Liver (tissue), 9 donors: ENCODE data around the gene S100A4. TPM values are rescaled to one million over a fixed set of nuclear protein-coding genes. Genes with fewer than 3 reads are reported as not detected.

ENCODE experiments used
- DNase-seq: peaks from one replicate; pipeline ENCODE4 v3.0.0-alpha.2; 2017; ENCODE audit warnings: low spot score
- H3K27ac ChIP-seq, 2 donors: one replicate each; pipeline ENCODE4 v1.7.0; 2013; ENCODE audit warnings: inconsistent platforms in 2 of 2, low read length in 2 of 2, control low read depth in 1 of 2, low read depth in 1 of 2, mild to moderate bottlenecking in 1 of 2
- H3K27me3 ChIP-seq, 4 donors: one replicate each; pipeline versions ENCODE4 v1.6.1 to v1.7.0; 2013; ENCODE audit warnings: low read length in 3 of 4, inconsistent platforms in 1 of 4, mild to moderate bottlenecking in 1 of 4, moderate library complexity in 1 of 4; ENCODE audit not compliant: control insufficient read depth in 4 of 4, insufficient read depth in 4 of 4
- H3K36me3 ChIP-seq, 4 donors: one replicate each; pipeline versions ENCODE4 v1.6.1 to v1.7.0; 2013; ENCODE audit warnings: low read length in 3 of 4, mild to moderate bottlenecking in 3 of 4, low read depth in 1 of 4, moderate library complexity in 1 of 4; ENCODE audit not compliant: control insufficient read depth in 4 of 4, insufficient read depth in 3 of 4
- H3K4me1 ChIP-seq, 4 donors: one replicate each; pipeline versions ENCODE4 v1.6.1 to v1.7.0; 2013; ENCODE audit warnings: low read length in 3 of 4, mild to moderate bottlenecking in 3 of 4, moderate library complexity in 1 of 4; ENCODE audit not compliant: control insufficient read depth in 4 of 4, insufficient read depth in 4 of 4
- H3K4me3 ChIP-seq, 3 donors: one replicate each; pipeline versions ENCODE4 v1.6.1 to v1.7.0; 2013; ENCODE audit warnings: low read length in 3 of 3, control low read depth in 1 of 3, low read depth in 1 of 3, mild to moderate bottlenecking in 1 of 3
- H3K9ac ChIP-seq, 2 donors: one replicate each; pipeline ENCODE4 v1.7.0; 2013; ENCODE audit warnings: low read length in 2 of 2, mild to moderate bottlenecking in 2 of 2, moderate library complexity in 2 of 2, control low read depth in 1 of 2, low read depth in 1 of 2
- H3K9me3 ChIP-seq, 4 donors: one replicate each; pipeline versions ENCODE4 v1.6.1 to v1.7.0; 2013; ENCODE audit warnings: low read length in 3 of 4; ENCODE audit not compliant: control insufficient read depth in 4 of 4
- ATF3 ChIP-seq: IDR thresholded peaks from 2 replicates; pipeline ENCODE4 v1.6.1; 2016; ENCODE audit warnings: antibody characterized with exemption
- CTCF ChIP-seq: fragments of 150-350 bp; IDR thresholded peaks from 2 replicates; pipeline ENCODE4 v1.5.1; 2017; ENCODE audit warnings: improper control_type of control experiment, low read depth, low read length; ENCODE audit not compliant: missing input control
- EGR1 ChIP-seq, 2 donors: IDR thresholded peaks; 2 replicates each; pipeline ENCODE4 v1.6.1; 2016 to 2018; ENCODE audit warnings: antibody characterized with exemption in 2 of 2, low read depth in 2 of 2
- FOXA1 ChIP-seq: IDR thresholded peaks from 2 replicates; pipeline ENCODE4 v1.6.1; 2016; ENCODE audit warnings: antibody characterized with exemption
- FOXA2 ChIP-seq: IDR thresholded peaks from 2 replicates; pipeline ENCODE4 v1.6.1; 2016; ENCODE audit warnings: antibody characterized with exemption
- GABPA ChIP-seq, 2 donors: IDR thresholded peaks in 1 of 2; conservative IDR thresholded peaks in 1 of 2; 2 replicates each; pipeline ENCODE4 v1.6.1; 2016; ENCODE audit warnings: antibody characterized with exemption in 2 of 2, mild to moderate bottlenecking in 1 of 2, moderate library complexity in 1 of 2
- HNF4A ChIP-seq, 2 donors: conservative IDR thresholded peaks; 2 replicates each; pipeline ENCODE4 v1.6.1; 2016; ENCODE audit warnings: antibody characterized with exemption in 2 of 2, mild to moderate bottlenecking in 2 of 2
- HNF4G ChIP-seq: IDR thresholded peaks from 2 replicates; pipeline ENCODE4 v1.6.1; 2016; ENCODE audit warnings: antibody characterized with exemption
- JUND ChIP-seq, 2 donors: IDR thresholded peaks; 2 replicates each; pipeline ENCODE4 v1.6.1; 2016; ENCODE audit warnings: antibody characterized with exemption in 2 of 2
- MAX ChIP-seq: IDR thresholded peaks from 2 replicates; pipeline ENCODE4 v1.6.1; 2016; ENCODE audit warnings: antibody characterized with exemption
- NR2F2 ChIP-seq: IDR thresholded peaks from 2 replicates; pipeline ENCODE4 v1.6.1; 2016; ENCODE audit warnings: antibody characterized with exemption
- RAD21 ChIP-seq, 2 donors: IDR thresholded peaks; 2 replicates each; pipeline ENCODE4 v1.6.1; 2016; ENCODE audit warnings: antibody characterized with exemption in 2 of 2, mild to moderate bottlenecking in 2 of 2
- REST ChIP-seq: IDR thresholded peaks from 2 replicates; pipeline ENCODE4 v1.6.1; 2016; ENCODE audit warnings: antibody characterized with exemption, mild to moderate bottlenecking
- RXRA ChIP-seq, 2 donors: IDR thresholded peaks; 2 replicates each; pipeline ENCODE4 v1.6.1; 2017 to 2018; ENCODE audit warnings: antibody characterized with exemption in 2 of 2, mild to moderate bottlenecking in 1 of 2
- SP1 ChIP-seq: IDR thresholded peaks from 2 replicates; pipeline ENCODE4 v1.6.1; 2018; ENCODE audit warnings: antibody characterized with exemption, mild to moderate bottlenecking
- TAF1 ChIP-seq: conservative IDR thresholded peaks from 2 replicates; pipeline ENCODE4 v1.6.1; 2016; ENCODE audit warnings: antibody characterized with exemption, mild to moderate bottlenecking
- YY1 ChIP-seq: IDR thresholded peaks from 2 replicates; pipeline ENCODE4 v1.6.1; 2016; ENCODE audit warnings: antibody characterized with exemption, mild to moderate bottlenecking
- ZBTB33 ChIP-seq: IDR thresholded peaks from 2 replicates; pipeline ENCODE4 v1.6.1; 2016; ENCODE audit warnings: antibody characterized with exemption
- WGBS: extraction: QIAGEN DNeasy Blood & Tissue Kit; methylation state at CpG from one replicate; pipeline ENCODE4 v1.1.7; 2013; 5-methylcytosine and 5-hydroxymethylcytosine counted together
- polyA plus RNA-seq, 2 donors: library from polyadenylated mRNA; stranded (reverse) in 1 of 2; unstranded in 1 of 2; fragments of 200-250 nt in 1 of 2; fragments of >200 nt in 1 of 2; fragmentation: Nextera tagmentation in 1 of 2; extraction: Ambion mirVana in 1 of 2; gene quantifications; one replicate each; pipeline versions ENCODE4 v1.2.1 to v1.2.3, GENCODE V29; 2013 to 2015
- total RNA-seq, 2 donors: library from RNA; depleted of rRNA; stranded (reverse); fragments of >200 nt; gene quantifications; one replicate each; pipeline ENCODE4 v1.2.3, GENCODE V29; 2014
- donor health status: healthy.
- donor health status: healthy.
- donor health status: healthy.
- donor health status: healthy.
- donor health status: healthy.

Gene S100A4
- total and polyA plus RNA-seq, 4 donors = 4.8 to 69.8 (median 16.7) TPM

- Histone ChIP-seq H3K36me3 (no peaks in the 10 kb centered on the region), H3K4me1 (peaks cover 0 to 4% (median 2%) of the 10 kb centered on the region in 4 donors), H3K27me3 (peaks cover 0 to 6% (median 4%) of the 10 kb centered on the region in 4 donors), H3K9me3 (no peaks in the 10 kb centered on the region), H3K9ac (no peak overlapping the region), H3K4me3 (no peak overlapping the region), H3K27ac (no peak overlapping the region)
- WGBS = 63% methylated on average over 2 of the region's 2 CpGs
- TF ChIP-seq REST (no peak), HNF4A (conservative IDR thresholded peaks at IDR 0.05) (no peak), JUND (IDR thresholded peaks at IDR 0.05) (no peak), ATF3 (no peak), ZBTB33 (no peak), RXRA (IDR thresholded peaks at IDR 0.05) (no peak), CTCF (no peak), FOXA1 (no peak), TAF1 (no peak), FOXA2 (no peak), MAX (no peak), EGR1 (IDR thresholded peaks at IDR 0.05; ENCODE audit: low read depth in 2 of 2) (no peak), YY1 (no peak), NR2F2 (no peak), HNF4G (no peak), RAD21 (IDR thresholded peaks at IDR 0.05) (no peak), SP1 (no peak)
- DNase-seq = no peak
Measured at GRCh38 chr1:153532181-153532580, 13.4 kb downstream of the S100A4 start.

- Histone ChIP-seq H3K27ac (no peak overlapping the region), H3K9me3 (no peaks in the 10 kb centered on the region), H3K4me1 (peaks cover 0 to 3% (median under 1%) of the 10 kb centered on the region in 4 donors), H3K27me3 (peaks cover 0 to 6% (median 4%) of the 10 kb centered on the region in 4 donors), H3K9ac (no peak overlapping the region), H3K36me3 (no peaks in the 10 kb centered on the region), H3K4me3 (no peak overlapping the region)
- 91% methylated on average over 3 of the region's 3 CpGs for WGBS
- no peak for TF ChIP-seq SP1
- TF ChIP-seq RXRA (IDR thresholded peaks at IDR 0.05) = no peak
- no peak for TF ChIP-seq REST
- no peak for TF ChIP-seq YY1
- no peak for TF ChIP-seq GABPA (IDR thresholded peaks at IDR 0.05 in 1 of 2, conservative IDR thresholded peaks at IDR 0.05 in 1 of 2)
- TF ChIP-seq JUND (IDR thresholded peaks at IDR 0.05) = no peak
- DNase-seq = no peak
Measured at GRCh38 chr1:153531638-153532037, 14.0 kb downstream of the S100A4 start.
